Astrocyte (in vitro differentiated cells and primary cell): ENCODE data around the gene ZC3H13.

Source experiments
- CTCF ChIP-seq: IDR thresholded peaks from 2 replicates; pipeline ENCODE4 v1.5.1; 2011; ENCODE audit warnings: low read depth, mild to moderate bottlenecking, inconsistent platforms, low read length, moderate library complexity; ENCODE audit not compliant: insufficient read depth
- EZH2 ChIP-seq: IDR thresholded peaks from 2 replicates; pipeline ENCODE4 v1.6.1; 2012; ENCODE audit warnings: mild to moderate bottlenecking, low read length, inconsistent platforms; ENCODE audit not compliant: insufficient read depth

- TF ChIP-seq CTCF (no peak), EZH2 (no peak)
Measured at GRCh38 chr13:46094478-46094877, 41.9 kb upstream of the ZC3H13 start.
